ENCODE measurements around the gene CLIC5.

Gene CLIC5

GRCh38 chr6:46010270-46010669, 5.4 kb downstream of the CLIC5 start:
- no peak for TF ChIP-seq JUND (IDR thresholded peaks at IDR 0.05; ENCODE audit: low read depth)
- DNase-seq (ENCODE audit: low read depth in 1 of 2, low spot score in 1 of 2): no peak
- in situ Hi-C loops (cut with HindIII; ENCODE audit: low pct_unique_long_range_greater_than_20kb, low sequenced_read_pairs): no loop called here

GRCh38 chr6:46002264-46002663, 13.4 kb downstream of the CLIC5 start:
- no peak for DNase-seq (ENCODE audit: low read depth in 1 of 2, low spot score in 1 of 2)
- TF ChIP-seq JUND (IDR thresholded peaks at IDR 0.05; ENCODE audit: low read depth): no peak
- in situ Hi-C loops (cut with HindIII; ENCODE audit: low pct_unique_long_range_greater_than_20kb, low sequenced_read_pairs): no loop called here

GRCh38 chr6:46000905-46001304, 14.8 kb downstream of the CLIC5 start:
- TF ChIP-seq JUND (IDR thresholded peaks at IDR 0.05; ENCODE audit: low read depth): no peak
- DNase-seq (ENCODE audit: low read depth in 1 of 2, low spot score in 1 of 2): no peak
- in situ Hi-C loops (cut with HindIII; ENCODE audit: low pct_unique_long_range_greater_than_20kb, low sequenced_read_pairs): no loop called here

GRCh38 chr6:45998524-45998923, 17.1 kb downstream of the CLIC5 start:
- no peak for DNase-seq (ENCODE audit: low read depth in 1 of 2, low spot score in 1 of 2)
- no peak for TF ChIP-seq JUND (IDR thresholded peaks at IDR 0.05; ENCODE audit: low read depth)
- in situ Hi-C loops (cut with HindIII; ENCODE audit: low pct_unique_long_range_greater_than_20kb, low sequenced_read_pairs): no loop called here

- no peak for TF ChIP-seq JUND (IDR thresholded peaks at IDR 0.05; ENCODE audit: low read depth)
- no peak for DNase-seq (ENCODE audit: low read depth in 1 of 2, low spot score in 1 of 2)
- in situ Hi-C loops (cut with HindIII; ENCODE audit: low pct_unique_long_range_greater_than_20kb, low sequenced_read_pairs): no loop called here
Measured at GRCh38 chr6:45997875-45998506, 17.7 kb downstream of the CLIC5 start.

- no peak for TF ChIP-seq JUND (IDR thresholded peaks at IDR 0.05; ENCODE audit: low read depth)
- no peak for DNase-seq (ENCODE audit: low read depth in 1 of 2, low spot score in 1 of 2)
- in situ Hi-C loops (cut with HindIII; ENCODE audit: low pct_unique_long_range_greater_than_20kb, low sequenced_read_pairs): no loop called here
Measured at GRCh38 chr6:45991189-45991588, 24.5 kb downstream of the CLIC5 start.

- no peak for TF ChIP-seq JUND (IDR thresholded peaks at IDR 0.05; ENCODE audit: low read depth)
- DNase-seq (ENCODE audit: low read depth in 1 of 2, low spot score in 1 of 2): no peak
- in situ Hi-C loops (cut with HindIII; ENCODE audit: low pct_unique_long_range_greater_than_20kb, low sequenced_read_pairs): no loop called here
Measured at GRCh38 chr6:45990162-45990561, 25.5 kb downstream of the CLIC5 start.

- in situ Hi-C loops (cut with HindIII; ENCODE audit: low pct_unique_long_range_greater_than_20kb, low sequenced_read_pairs): no loop called here
- no peak for TF ChIP-seq JUND (IDR thresholded peaks at IDR 0.05; ENCODE audit: low read depth)
- DNase-seq (ENCODE audit: low read depth in 1 of 2, low spot score in 1 of 2): no peak
Measured at GRCh38 chr6:45988635-45989034, 27.0 kb downstream of the CLIC5 start.

- TF ChIP-seq JUND (IDR thresholded peaks at IDR 0.05; ENCODE audit: low read depth): no peak
- in situ Hi-C loops (cut with HindIII; ENCODE audit: low pct_unique_long_range_greater_than_20kb, low sequenced_read_pairs): no loop called here
- DNase-seq (ENCODE audit: low read depth in 1 of 2, low spot score in 1 of 2): no peak
Measured at GRCh38 chr6:45987856-45988255, 27.8 kb downstream of the CLIC5 start.

- in situ Hi-C loops (cut with HindIII; ENCODE audit: low pct_unique_long_range_greater_than_20kb, low sequenced_read_pairs): no loop called here
- no peak for DNase-seq (ENCODE audit: low read depth in 1 of 2, low spot score in 1 of 2)
- no peak for TF ChIP-seq JUND (IDR thresholded peaks at IDR 0.05; ENCODE audit: low read depth)
Measured at GRCh38 chr6:45986746-45987274, 28.9 kb downstream of the CLIC5 start.

- in situ Hi-C loops (cut with HindIII; ENCODE audit: low pct_unique_long_range_greater_than_20kb, low sequenced_read_pairs): no loop called here
- no peak for TF ChIP-seq JUND (IDR thresholded peaks at IDR 0.05; ENCODE audit: low read depth)
- no peak for DNase-seq (ENCODE audit: low read depth in 1 of 2, low spot score in 1 of 2)
Measured at GRCh38 chr6:45984788-45985425, 30.8 kb downstream of the CLIC5 start.

GRCh38 chr6:45984347-45984746, 31.3 kb downstream of the CLIC5 start:
- DNase-seq (ENCODE audit: low read depth in 1 of 2, low spot score in 1 of 2): no peak
- TF ChIP-seq JUND (IDR thresholded peaks at IDR 0.05; ENCODE audit: low read depth): no peak
- in situ Hi-C loops (cut with HindIII; ENCODE audit: low pct_unique_long_range_greater_than_20kb, low sequenced_read_pairs): no loop called here

- no peak for TF ChIP-seq JUND (IDR thresholded peaks at IDR 0.05; ENCODE audit: low read depth)
- no peak for DNase-seq (ENCODE audit: low read depth in 1 of 2, low spot score in 1 of 2)
- in situ Hi-C loops (cut with HindIII; ENCODE audit: low pct_unique_long_range_greater_than_20kb, low sequenced_read_pairs): no loop called here
Measured at GRCh38 chr6:45983062-45983461, 32.6 kb downstream of the CLIC5 start.

Data from T47D (cell line).